NCI-H1436 (cell line): ENCODE measurements around the gene HCRT.
"Not testable (repeated sequence)": the region's sequence is repeated elsewhere in the genome, so short reads cannot be mapped to it uniquely, and the experiment has no call there.

Experiments
- DNase-seq: peaks from one replicate; lab custom pipeline; 2025; lab: John Stamatoyannopoulos, UW

The HCRT gene

GRCh38 chr17:42179335-42179734, 5.9 kb downstream of the HCRT start:
- DNase-seq, result no peak

GRCh38 chr17:42178817-42179216, 6.4 kb downstream of the HCRT start:
- no peak for DNase-seq

GRCh38 chr17:42177684-42178083, 7.6 kb downstream of the HCRT start:
- DNase-seq, result no peak

GRCh38 chr17:42174126-42174783, 11.0 kb downstream of the HCRT start:
- DNase-seq, result no peak

- DNase-seq, result no peak
Observed at GRCh38 chr17:42171831-42172230, 13.4 kb downstream of the HCRT start.

- DNase-seq, result no peak
Observed at GRCh38 chr17:42169351-42169750, 15.9 kb downstream of the HCRT start.

- DNase-seq, result no peak
Observed at GRCh38 chr17:42167807-42168206, 17.4 kb downstream of the HCRT start.

GRCh38 chr17:42166196-42166763, 19.0 kb downstream of the HCRT start:
- DNase-seq, result no peak

- DNase-seq, result no peak
Observed at GRCh38 chr17:42165751-42166150, 19.5 kb downstream of the HCRT start.

GRCh38 chr17:42163696-42164407, 21.4 kb downstream of the HCRT start:
- DNase-seq, result no peak

- no peak for DNase-seq
Observed at GRCh38 chr17:42163113-42163512, 22.1 kb downstream of the HCRT start.

GRCh38 chr17:42160531-42160910, 24.7 kb downstream of the HCRT start:
- no peak for DNase-seq

GRCh38 chr17:42159796-42160530, 25.3 kb downstream of the HCRT start:
- DNase-seq, result no peak

- no peak for DNase-seq
Observed at GRCh38 chr17:42155614-42156045, 29.6 kb downstream of the HCRT start.

- DNase-seq, result no peak
Observed at GRCh38 chr17:42153919-42154742, 31.1 kb downstream of the HCRT start.

GRCh38 chr17:42146911-42147607, 38.2 kb downstream of the HCRT start:
- no peak for DNase-seq

- DNase-seq, result not testable (repeated sequence)
Observed at GRCh38 chr17:42143138-42143537, 42.1 kb downstream of the HCRT start.

- no peak for DNase-seq
Observed at GRCh38 chr17:42142371-42142896, 42.8 kb downstream of the HCRT start.

GRCh38 chr17:42141382-42141781, 43.9 kb downstream of the HCRT start:
- DNase-seq, result no peak

GRCh38 chr17:42140690-42141089, 44.6 kb downstream of the HCRT start:
- not testable (repeated sequence) for DNase-seq
